Fibroblast of skin of right quadriceps (primary cell): ENCODE data around the gene MPPED1.

Experiments
- DNase-seq: peaks from one replicate; pipeline ENCODE4 v3.0.0-alpha.2; 2013

Gene MPPED1

GRCh38 chr22:43449831-43450225, 38.0 kb downstream of the MPPED1 start:
- no peak for DNase-seq

- DNase-seq, result no peak
Observed at GRCh38 chr22:43451371-43452050, 39.7 kb downstream of the MPPED1 start.

GRCh38 chr22:43455846-43456245, 44.0 kb downstream of the MPPED1 start:
- no peak for DNase-seq

- DNase-seq, result no peak
Observed at GRCh38 chr22:43457002-43457401, 45.2 kb downstream of the MPPED1 start.

- DNase-seq, result no peak
Observed at GRCh38 chr22:43462701-43463100, 50.9 kb downstream of the MPPED1 start.

- DNase-seq, result no peak
Observed at GRCh38 chr22:43464809-43465208, 53.0 kb downstream of the MPPED1 start.

- no peak for DNase-seq
Observed at GRCh38 chr22:43465291-43466015, 53.6 kb downstream of the MPPED1 start.

- no peak for DNase-seq
Observed at GRCh38 chr22:43466710-43467109, 54.9 kb downstream of the MPPED1 start.

- no peak for DNase-seq
Observed at GRCh38 chr22:43467216-43467940, 55.6 kb downstream of the MPPED1 start.

GRCh38 chr22:43470253-43470652, 58.4 kb downstream of the MPPED1 start:
- DNase-seq, result no peak

GRCh38 chr22:43470941-43471585, 59.2 kb downstream of the MPPED1 start:
- DNase-seq, result no peak

- DNase-seq, result no peak
Observed at GRCh38 chr22:43471606-43472135, 59.9 kb downstream of the MPPED1 start.

- DNase-seq, result no peak
Observed at GRCh38 chr22:43473031-43473430, 61.2 kb downstream of the MPPED1 start.

GRCh38 chr22:43473441-43473840, 61.6 kb downstream of the MPPED1 start:
- no peak for DNase-seq

GRCh38 chr22:43474161-43475101, 62.6 kb downstream of the MPPED1 start:
- no peak for DNase-seq

- no peak for DNase-seq
Observed at GRCh38 chr22:43475549-43476076, 63.8 kb downstream of the MPPED1 start.

GRCh38 chr22:43476341-43476740, 64.5 kb downstream of the MPPED1 start:
- no peak for DNase-seq

GRCh38 chr22:43476751-43477725, 65.2 kb downstream of the MPPED1 start:
- no peak for DNase-seq

GRCh38 chr22:43477966-43478365, 66.2 kb downstream of the MPPED1 start:
- DNase-seq, result no peak

- no peak for DNase-seq
Observed at GRCh38 chr22:43478621-43479300, 66.9 kb downstream of the MPPED1 start.
